ENCODE measurements around the gene PAQR6.

GRCh38 chr1:156211243-156211642, 36.6 kb downstream of the PAQR6 start:
- no peak for TF ChIP-seq CTCF (IDR thresholded peaks at IDR 0.05 in 2 of 3, conservative IDR thresholded peaks at IDR 0.05 in 1 of 3; ENCODE audit: control insufficient read depth in 2 of 3, extremely low read depth in 1 of 3, insufficient read depth in 1 of 3, low read depth in 3 of 3, low read length in 3 of 3)
- TF ChIP-seq EP300 (IDR thresholded peaks at IDR 0.05; ENCODE audit: borderline replicate concordance in 1 of 2, control insufficient read depth in 1 of 2, low read depth in 2 of 2, low read length in 2 of 2), result no peak
- TF ChIP-seq MYC (IDR thresholded peaks at IDR 0.05; ENCODE audit: insufficient read depth, insufficient read length, insufficient replicate concordance, low read length, severe bottlenecking), result no peak
- TF ChIP-seq YBX1 (IDR thresholded peaks at IDR 0.05), result no peak

Measured in GM12878 (cell line).